ENCODE measurements around the gene RELCH.

The RELCH gene

GRCh38 chr18:62289047-62289446, 102.0 kb downstream of the RELCH start:
- H3K27me3 Mint-ChIP-seq (ENCODE audit: low read depth): no peaks in the 10 kb centered on the region
- no peaks in the 10 kb centered on the region for H3K9me3 Mint-ChIP-seq
- H3K4me1 Mint-ChIP-seq (ENCODE audit: low read depth): peaks cover 2% of the 10 kb centered on the region
- DNase-seq (ENCODE audit: low spot score): no peak
- H3K4me3 Mint-ChIP-seq: no peak overlapping the region
- H3K36me3 Mint-ChIP-seq (ENCODE audit: low read depth): peaks cover 28% of the 10 kb centered on the region
- H3K27ac Mint-ChIP-seq: no peak overlapping the region

GRCh38 chr18:62294073-62294472, 107.0 kb downstream of the RELCH start:
- no peak overlapping the region for H3K27ac Mint-ChIP-seq
- H3K4me1 Mint-ChIP-seq (ENCODE audit: low read depth): no peaks in the 10 kb centered on the region
- H3K36me3 Mint-ChIP-seq (ENCODE audit: low read depth): peaks cover 19% of the 10 kb centered on the region
- H3K9me3 Mint-ChIP-seq: no peaks in the 10 kb centered on the region
- DNase-seq (ENCODE audit: low spot score): no peak
- H3K27me3 Mint-ChIP-seq (ENCODE audit: low read depth): no peaks in the 10 kb centered on the region
- no peak overlapping the region for H3K4me3 Mint-ChIP-seq

- no peaks in the 10 kb centered on the region for H3K9me3 Mint-ChIP-seq
- H3K4me1 Mint-ChIP-seq (ENCODE audit: low read depth): peaks cover 8% of the 10 kb centered on the region
- no peaks in the 10 kb centered on the region for H3K27me3 Mint-ChIP-seq (ENCODE audit: low read depth)
- DNase-seq (ENCODE audit: low spot score): no peak
- peaks cover 45% of the 10 kb centered on the region for H3K36me3 Mint-ChIP-seq (ENCODE audit: low read depth)
- no peak overlapping the region for H3K4me3 Mint-ChIP-seq
- H3K27ac Mint-ChIP-seq: no peak overlapping the region
Observed at GRCh38 chr18:62300359-62300963, 113.4 kb downstream of the RELCH start.

- no peak for DNase-seq (ENCODE audit: low spot score)
- Mint-ChIP-seq H3K4me1 (ENCODE audit: low read depth) (peaks cover 8% of the 10 kb centered on the region), H3K9me3 (no peaks in the 10 kb centered on the region), H3K27ac (no peak overlapping the region), H3K27me3 (ENCODE audit: low read depth) (no peaks in the 10 kb centered on the region), H3K36me3 (ENCODE audit: low read depth) (peaks cover 45% of the 10 kb centered on the region), H3K4me3 (no peak overlapping the region)
Observed at GRCh38 chr18:62301322-62301721, 114.3 kb downstream of the RELCH start.

GRCh38 chr18:62312851-62313250, 125.8 kb downstream of the RELCH start:
- Mint-ChIP-seq H3K4me3 (no peak overlapping the region), H3K27me3 (ENCODE audit: low read depth) (peaks cover 13% of the 10 kb centered on the region), H3K36me3 (ENCODE audit: low read depth) (peaks cover 9% of the 10 kb centered on the region), H3K4me1 (ENCODE audit: low read depth) (no peaks in the 10 kb centered on the region), H3K9me3 (no peaks in the 10 kb centered on the region), H3K27ac (no peak overlapping the region)
- no peak for DNase-seq (ENCODE audit: low spot score)

GRCh38 chr18:62318228-62319180, 131.4 kb downstream of the RELCH start:
- no peaks in the 10 kb centered on the region for H3K9me3 Mint-ChIP-seq
- no peak for DNase-seq (ENCODE audit: low spot score)
- H3K36me3 Mint-ChIP-seq (ENCODE audit: low read depth): no peaks in the 10 kb centered on the region
- no peaks in the 10 kb centered on the region for H3K4me1 Mint-ChIP-seq (ENCODE audit: low read depth)
- H3K27me3 Mint-ChIP-seq (ENCODE audit: low read depth): peaks cover 32% of the 10 kb centered on the region
- H3K27ac Mint-ChIP-seq: no peak overlapping the region
- no peak overlapping the region for H3K4me3 Mint-ChIP-seq

GRCh38 chr18:62321201-62321600, 134.1 kb downstream of the RELCH start:
- Mint-ChIP-seq H3K27me3 (ENCODE audit: low read depth) (peaks cover 45% of the 10 kb centered on the region), H3K4me3 (no peak overlapping the region), H3K4me1 (ENCODE audit: low read depth) (peaks cover 12% of the 10 kb centered on the region), H3K36me3 (ENCODE audit: low read depth) (peaks cover 5% of the 10 kb centered on the region), H3K9me3 (no peaks in the 10 kb centered on the region), H3K27ac (no peak overlapping the region)
- DNase-seq (ENCODE audit: low spot score): no peak

- Mint-ChIP-seq H3K27me3 (ENCODE audit: low read depth) (peaks cover 34% of the 10 kb centered on the region), H3K9me3 (no peaks in the 10 kb centered on the region), H3K4me1 (ENCODE audit: low read depth) (peaks cover 32% of the 10 kb centered on the region), H3K27ac (no peak overlapping the region), H3K4me3 (peak overlapping the region; percentile 89), H3K36me3 (ENCODE audit: low read depth) (peaks cover 10% of the 10 kb centered on the region)
- DNase-seq (ENCODE audit: low spot score): no peak
Observed at GRCh38 chr18:62323483-62324180, 136.6 kb downstream of the RELCH start.

- Mint-ChIP-seq H3K27ac (peak overlapping the region; percentile 79), H3K36me3 (ENCODE audit: low read depth) (peaks cover 11% of the 10 kb centered on the region), H3K4me3 (peak overlapping the region; percentile 89), H3K4me1 (ENCODE audit: low read depth) (peaks cover 39% of the 10 kb centered on the region), H3K27me3 (ENCODE audit: low read depth) (peaks cover 34% of the 10 kb centered on the region), H3K9me3 (no peaks in the 10 kb centered on the region)
- DNase-seq (ENCODE audit: low spot score): no peak
Observed at GRCh38 chr18:62324181-62324828, 137.2 kb downstream of the RELCH start.

- Mint-ChIP-seq H3K9me3 (no peaks in the 10 kb centered on the region), H3K4me1 (ENCODE audit: low read depth) (peaks cover 47% of the 10 kb centered on the region), H3K27me3 (ENCODE audit: low read depth) (peaks cover 34% of the 10 kb centered on the region), H3K4me3 (peak within 1 kb of the TSS; percentile 99), H3K27ac (peak within 1 kb of the TSS; percentile 79), H3K36me3 (ENCODE audit: low read depth) (peaks cover 18% of the 10 kb centered on the region)
- DNase-seq (ENCODE audit: low spot score): peak; percentile 66
Observed at GRCh38 chr18:62324917-62325805, 138.1 kb downstream of the RELCH start, which contains the start of gene TNFRSF11A. Gene TNFRSF11A (plus strand): TSS chr18:62325310. CDS start chr18:62325353, 43 bp downstream.

GRCh38 chr18:62325806-62326645, 139.0 kb downstream of the RELCH start:
- Mint-ChIP-seq H3K9me3 (no peaks in the 10 kb centered on the region), H3K4me1 (ENCODE audit: low read depth) (peaks cover 54% of the 10 kb centered on the region), H3K36me3 (ENCODE audit: low read depth) (peaks cover 23% of the 10 kb centered on the region), H3K4me3 (peak overlapping the region; percentile 99), H3K27ac (peak overlapping the region; percentile 75), H3K27me3 (ENCODE audit: low read depth) (peaks cover 34% of the 10 kb centered on the region)
- no peak for DNase-seq (ENCODE audit: low spot score)

GRCh38 chr18:62326646-62327348, 139.7 kb downstream of the RELCH start:
- Mint-ChIP-seq H3K27me3 (ENCODE audit: low read depth) (peaks cover 28% of the 10 kb centered on the region), H3K27ac (no peak overlapping the region), H3K9me3 (no peaks in the 10 kb centered on the region), H3K4me3 (peak overlapping the region; percentile 99), H3K36me3 (ENCODE audit: low read depth) (peaks cover 27% of the 10 kb centered on the region), H3K4me1 (ENCODE audit: low read depth) (peaks cover 61% of the 10 kb centered on the region)
- DNase-seq (ENCODE audit: low spot score): no peak

Data from T-helper 2 cell treated with Interferon-gamma antibody and Interleukin-4, amounts not matched to agents 5 μg/mL and 100 μg/mL, for 36 hours (primary cell).